ENCODE measurements around the gene NAT10. TPM values are rescaled to one million over a fixed set of nuclear protein-coding genes. Genes with fewer than 3 reads are reported as not detected.
A peak's percentile ranks its signal among the peaks of the same experiment; 100 is the strongest.

The NAT10 gene
- polyA plus RNA-seq (2012; ENCODE audit: insufficient read length, low read depth): 45.9 TPM

DNA sequence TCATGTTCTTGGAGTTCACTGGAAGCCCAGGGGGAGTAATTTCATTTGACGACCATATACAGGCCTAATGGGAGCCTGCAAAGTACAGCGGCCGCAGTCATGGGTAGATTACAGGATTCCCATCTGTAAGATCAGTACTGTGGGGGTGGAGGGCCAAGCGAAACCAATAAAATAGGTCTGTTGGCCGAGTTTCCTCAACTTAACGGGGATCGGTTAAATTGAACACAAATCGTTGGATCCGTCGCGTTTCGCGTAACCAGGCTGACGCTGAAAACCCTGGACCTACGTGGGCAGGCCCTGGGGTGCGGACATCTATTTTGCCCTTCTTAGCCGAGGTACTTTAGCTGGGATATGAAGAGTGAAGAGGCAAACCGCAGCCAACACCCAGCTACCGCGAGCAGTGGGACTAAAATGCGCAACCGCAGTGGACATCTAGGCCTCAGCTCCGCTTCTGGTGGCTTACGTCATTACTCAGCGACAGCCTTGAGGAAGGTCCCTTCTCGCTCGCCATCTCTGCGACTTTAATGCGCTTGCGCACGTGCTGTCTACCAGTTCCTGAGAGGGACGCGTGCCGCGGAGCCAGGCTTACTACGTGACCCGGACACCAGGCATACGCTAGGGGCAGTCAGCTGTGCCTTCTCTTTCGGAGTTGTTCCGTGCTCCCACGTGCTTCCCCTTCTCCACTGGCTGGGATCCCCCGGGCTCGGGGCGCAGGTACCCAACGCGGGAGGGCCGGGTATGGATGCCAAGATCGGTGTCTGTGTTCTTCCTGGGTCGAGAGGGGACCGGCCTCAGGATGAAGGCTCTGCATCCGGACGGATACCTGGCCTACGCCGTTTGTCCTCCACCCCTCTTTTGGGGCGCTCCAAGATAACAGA lies at the start of gene NAT10:
TSS of gene NAT10 (plus strand) at position 551 of the 878 bp plus-strand sequence. CDS start 2,597 bp downstream, outside the sequence.
- TF ChIP-seq POLR2AphosphoS5 (IDR thresholded peaks at IDR 0.05; ENCODE audit: low read depth, low read length): peak; percentile 99
- TF ChIP-seq, protein P1, sequence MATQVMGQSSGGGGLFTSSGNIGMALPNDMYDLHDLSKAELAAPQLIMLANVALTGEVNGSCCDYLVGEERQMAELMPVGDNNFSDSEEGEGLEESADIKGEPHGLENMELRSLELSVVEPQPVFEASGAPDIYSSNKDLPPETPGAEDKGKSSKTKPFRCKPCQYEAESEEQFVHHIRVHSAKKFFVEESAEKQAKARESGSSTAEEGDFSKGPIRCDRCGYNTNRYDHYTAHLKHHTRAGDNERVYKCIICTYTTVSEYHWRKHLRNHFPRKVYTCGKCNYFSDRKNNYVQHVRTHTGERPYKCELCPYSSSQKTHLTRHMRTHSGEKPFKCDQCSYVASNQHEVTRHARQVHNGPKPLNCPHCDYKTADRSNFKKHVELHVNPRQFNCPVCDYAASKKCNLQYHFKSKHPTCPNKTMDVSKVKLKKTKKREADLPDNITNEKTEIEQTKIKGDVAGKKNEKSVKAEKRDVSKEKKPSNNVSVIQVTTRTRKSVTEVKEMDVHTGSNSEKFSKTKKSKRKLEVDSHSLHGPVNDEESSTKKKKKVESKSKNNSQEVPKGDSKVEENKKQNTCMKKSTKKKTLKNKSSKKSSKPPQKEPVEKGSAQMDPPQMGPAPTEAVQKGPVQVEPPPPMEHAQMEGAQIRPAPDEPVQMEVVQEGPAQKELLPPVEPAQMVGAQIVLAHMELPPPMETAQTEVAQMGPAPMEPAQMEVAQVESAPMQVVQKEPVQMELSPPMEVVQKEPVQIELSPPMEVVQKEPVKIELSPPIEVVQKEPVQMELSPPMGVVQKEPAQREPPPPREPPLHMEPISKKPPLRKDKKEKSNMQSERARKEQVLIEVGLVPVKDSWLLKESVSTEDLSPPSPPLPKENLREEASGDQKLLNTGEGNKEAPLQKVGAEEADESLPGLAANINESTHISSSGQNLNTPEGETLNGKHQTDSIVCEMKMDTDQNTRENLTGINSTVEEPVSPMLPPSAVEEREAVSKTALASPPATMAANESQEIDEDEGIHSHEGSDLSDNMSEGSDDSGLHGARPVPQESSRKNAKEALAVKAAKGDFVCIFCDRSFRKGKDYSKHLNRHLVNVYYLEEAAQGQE (IDR thresholded peaks at IDR 0.05; ENCODE audit: insufficient read depth in 1 of 2, low read depth in 2 of 2, low read length in 2 of 2): peak; percentile 5 to 66; a peak in 3 of 4 replicates
- TF ChIP-seq TAF1 (IDR thresholded peaks at IDR 0.05; ENCODE audit: borderline replicate concordance, insufficient read depth, low read length): no peak; the same call in 1 of the 2 replicates
- TF ChIP-seq FOXP2 (optimal IDR thresholded peaks at IDR 0.05; ENCODE audit: borderline replicate concordance, extremely low read depth, extremely low read length, insufficient read depth): peak; percentile 83
- TF ChIP-seq SIN3A (IDR thresholded peaks at IDR 0.05; ENCODE audit: borderline replicate concordance, insufficient read depth, low read length): peak; percentile 90; the same call in 1 of the 2 replicates

DNA sequence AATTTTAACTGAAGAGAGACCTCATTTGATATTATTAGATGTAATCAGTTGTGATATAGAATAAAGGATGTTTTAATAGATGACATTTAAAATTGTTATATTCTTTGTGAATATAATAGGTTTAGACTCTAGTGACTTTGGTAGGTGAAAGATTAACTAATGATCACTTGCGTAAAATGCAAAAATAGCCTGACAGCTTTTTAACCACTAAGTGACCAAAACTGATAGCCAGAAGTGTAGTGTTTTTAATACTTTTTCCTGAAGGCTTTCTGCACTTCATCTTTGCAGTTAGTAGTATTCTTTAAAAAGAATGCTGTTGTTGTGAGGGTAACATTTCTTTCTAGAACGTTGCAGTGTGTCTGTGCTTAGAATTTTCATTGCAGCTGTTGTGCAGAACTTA lies 48.8 kb upstream of the NAT10 start:
- TF ChIP-seq SIN3A (IDR thresholded peaks at IDR 0.05; ENCODE audit: borderline replicate concordance, insufficient read depth, low read length) (no peak), POLR2AphosphoS5 (IDR thresholded peaks at IDR 0.05; ENCODE audit: low read depth, low read length) (no peak), FOXP2 (optimal IDR thresholded peaks at IDR 0.05; ENCODE audit: borderline replicate concordance, extremely low read depth, extremely low read length, insufficient read depth) (no peak), TAF1 (IDR thresholded peaks at IDR 0.05; ENCODE audit: borderline replicate concordance, insufficient read depth, low read length) (no peak)
- TF ChIP-seq, protein P1 (IDR thresholded peaks at IDR 0.05; ENCODE audit: insufficient read depth in 1 of 2, low read depth in 2 of 2, low read length in 2 of 2): no peak

DNA sequence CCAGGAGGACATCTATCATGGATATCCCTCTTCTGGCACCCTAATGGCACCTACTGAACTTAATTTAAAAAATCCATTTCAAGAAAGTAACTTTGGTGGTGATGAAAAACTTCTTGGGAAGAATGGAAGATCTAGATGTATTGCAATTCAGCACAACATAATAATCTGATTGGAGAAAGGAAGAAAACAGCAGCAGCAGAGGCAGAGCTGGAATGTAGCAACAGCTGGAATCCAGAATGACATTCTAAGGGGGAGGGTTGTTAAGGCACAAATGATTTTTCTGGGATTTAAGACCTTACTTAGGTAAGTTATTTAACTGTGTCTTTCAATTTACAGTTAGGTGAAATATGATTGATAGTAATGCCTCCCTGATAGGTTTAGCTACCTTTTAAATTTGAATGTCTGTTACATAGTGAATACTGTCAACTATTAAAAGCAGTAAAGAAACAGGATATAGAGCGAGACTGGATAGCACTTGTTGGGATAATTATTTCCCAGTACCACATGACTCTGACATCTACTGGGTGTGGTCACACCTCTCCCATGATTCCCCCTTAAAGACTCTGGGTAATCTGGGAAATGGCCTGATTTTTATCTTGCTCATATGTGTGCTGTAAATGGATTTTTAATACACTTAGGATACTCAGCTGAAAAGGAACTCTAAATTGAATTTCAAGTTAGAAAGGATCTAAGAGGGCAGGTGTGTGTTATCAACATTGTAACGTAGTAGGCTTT lies 42.2 kb upstream of the NAT10 start:
- TF ChIP-seq TAF1 (IDR thresholded peaks at IDR 0.05; ENCODE audit: borderline replicate concordance, insufficient read depth, low read length) (no peak), POLR2AphosphoS5 (IDR thresholded peaks at IDR 0.05; ENCODE audit: low read depth, low read length) (no peak), FOXP2 (optimal IDR thresholded peaks at IDR 0.05; ENCODE audit: borderline replicate concordance, extremely low read depth, extremely low read length, insufficient read depth) (no peak), SIN3A (IDR thresholded peaks at IDR 0.05; ENCODE audit: borderline replicate concordance, insufficient read depth, low read length) (no peak)
- TF ChIP-seq, protein P1 (IDR thresholded peaks at IDR 0.05; ENCODE audit: insufficient read depth in 1 of 2, low read depth in 2 of 2, low read length in 2 of 2): no peak

DNA sequence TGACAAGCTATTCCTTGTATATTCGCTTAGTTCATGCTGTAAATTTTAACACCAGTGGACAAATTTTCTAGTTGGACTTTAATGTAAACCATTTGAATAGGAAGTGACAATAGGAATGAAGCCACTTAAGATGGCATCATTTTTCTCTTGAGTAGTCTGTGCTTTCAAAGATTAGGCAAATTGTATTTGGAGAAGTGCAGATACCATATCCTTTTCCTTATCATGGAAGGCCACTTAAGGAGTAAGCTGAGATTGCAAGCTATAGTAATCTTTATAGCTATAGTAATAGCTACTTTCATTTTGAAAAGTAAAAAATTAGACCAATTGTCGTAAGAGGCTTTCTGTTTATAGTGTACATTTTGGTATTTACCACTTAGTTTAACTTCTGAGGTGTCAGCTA lies 41.1 kb upstream of the NAT10 start:
- TF ChIP-seq SIN3A (IDR thresholded peaks at IDR 0.05; ENCODE audit: borderline replicate concordance, insufficient read depth, low read length) (no peak), FOXP2 (optimal IDR thresholded peaks at IDR 0.05; ENCODE audit: borderline replicate concordance, extremely low read depth, extremely low read length, insufficient read depth) (no peak), TAF1 (IDR thresholded peaks at IDR 0.05; ENCODE audit: borderline replicate concordance, insufficient read depth, low read length) (no peak), POLR2AphosphoS5 (IDR thresholded peaks at IDR 0.05; ENCODE audit: low read depth, low read length) (no peak)
- TF ChIP-seq, protein P1 (IDR thresholded peaks at IDR 0.05; ENCODE audit: insufficient read depth in 1 of 2, low read depth in 2 of 2, low read length in 2 of 2): no peak
